SK-N-MC (cell line): Measurements from ENCODE around the gene MIS18BP1.
A peak's percentile ranks its signal among the peaks of the same experiment; 100 is the strongest.

Source experiments
- DNase-seq: peaks from one replicate; pipeline ENCODE4 v3.0.0-alpha.2; 2011; ENCODE audit warnings: low read depth, low spot score
- H3K27ac ChIP-seq: fragments of 200-600 bp; sonication (generic); 2 replicates; pipeline ENCODE4 v1.5.1; 2016; ENCODE audit warnings: mixed run types
- H3K36me3 ChIP-seq: fragments of 200-600 bp; sonication (generic); 2 replicates; pipeline ENCODE4 v1.6.1; 2017; ENCODE audit warnings: antibody characterized with exemption, low read length, mixed read lengths; ENCODE audit not compliant: insufficient read depth
- H3K4me3 ChIP-seq: fragments of 200-600 bp; sonication (generic); 2 replicates; pipeline ENCODE4 v1.5.1; 2016
- H3K9ac ChIP-seq: fragments of 200-600 bp; sonication (generic); 2 replicates; pipeline ENCODE4 v1.8.0; 2017; ENCODE audit warnings: mixed run types, mixed read lengths; ENCODE audit not compliant: insufficient read length
- H3K9me3 ChIP-seq: fragments of 200-600 bp; sonication (generic); 2 replicates; pipeline ENCODE4 v1.6.1; 2017; ENCODE audit warnings: low read depth, mild to moderate bottlenecking, antibody characterized with exemption, low read length, moderate library complexity, mixed read lengths
- EZH2 ChIP-seq: fragments of 200-600 bp; sonication (generic); IDR thresholded peaks from one replicate; pipeline ENCODE4 v1.6.1; 2017; ENCODE audit warnings: antibody characterized with exemption
- FOXP2 ChIP-seq: optimal IDR thresholded peaks from 2 replicates; pipeline ENCODE3; 2011; ENCODE audit warnings: mild to moderate bottlenecking, moderate library complexity; ENCODE audit not compliant: insufficient read depth; ENCODE audit errors: extremely low read length, control extremely low read depth
- POLR2AphosphoS5 ChIP-seq: IDR thresholded peaks from 2 replicates; pipeline ENCODE4 v1.6.1; 2012; ENCODE audit warnings: mild to moderate bottlenecking, low read depth, low read length, borderline replicate concordance

MIS18BP1 gene

DNA sequence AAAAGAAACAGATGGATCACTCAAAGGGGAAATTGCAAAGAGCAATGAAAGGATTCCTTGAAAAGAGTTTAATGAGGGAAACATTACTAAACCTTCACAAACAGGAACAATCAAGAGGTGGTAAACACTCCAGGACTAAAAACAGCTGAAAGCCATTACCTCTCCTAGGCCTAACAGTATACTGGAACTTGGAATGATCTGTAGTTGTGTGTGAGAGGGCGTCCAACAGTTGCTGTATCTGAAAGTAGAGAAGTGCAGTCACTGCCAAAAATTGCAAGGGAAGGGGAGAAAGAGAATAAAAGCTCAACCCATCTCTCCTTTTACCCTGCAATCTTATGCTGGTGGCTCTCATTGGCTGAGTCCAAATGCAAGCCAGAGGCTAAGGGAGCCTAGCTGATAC lies 17.0 kb upstream of the MIS18BP1 start:
- DNase-seq = no peak
- Histone ChIP-seq H3K9ac (no peak overlapping the region), H3K9me3 (no peaks in the 10 kb centered on the region), H3K4me3 (no peak overlapping the region), H3K27ac (no peak overlapping the region), H3K36me3 (no peaks in the 10 kb centered on the region)
- TF ChIP-seq EZH2 (no peak), POLR2AphosphoS5 (no peak), FOXP2 (no peak)

DNA sequence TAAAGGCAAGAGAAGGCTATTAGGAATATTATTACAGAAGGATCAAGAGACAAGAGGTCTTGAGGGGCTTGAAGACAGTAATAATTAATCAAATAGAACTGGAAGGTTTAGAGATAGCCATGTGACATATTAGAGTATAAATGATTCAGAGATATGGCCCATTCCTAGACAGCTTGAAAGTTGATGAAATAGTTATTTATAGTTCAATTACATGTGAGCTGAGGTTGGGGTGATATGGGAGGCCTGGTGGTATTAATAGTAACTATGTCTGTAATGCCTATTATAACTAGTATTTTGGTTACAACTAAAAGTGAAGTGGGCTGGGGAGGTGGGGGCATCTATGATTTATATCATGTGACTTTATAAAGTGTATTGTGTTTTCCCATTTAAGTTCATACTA lies 14.1 kb upstream of the MIS18BP1 start:
- no peak overlapping the region for H3K9ac ChIP-seq
- H3K4me3 ChIP-seq = no peak overlapping the region
- no peaks in the 10 kb centered on the region for H3K36me3 ChIP-seq
- TF ChIP-seq EZH2 = no peak
- no peak for TF ChIP-seq FOXP2
- TF ChIP-seq POLR2AphosphoS5 = no peak
- no peak overlapping the region for H3K27ac ChIP-seq
- no peak for DNase-seq
- no peaks in the 10 kb centered on the region for H3K9me3 ChIP-seq

- H3K4me3 ChIP-seq = no peak overlapping the region
- no peak for DNase-seq
- H3K9ac ChIP-seq = no peak overlapping the region
- TF ChIP-seq POLR2AphosphoS5 = no peak
- no peak for TF ChIP-seq EZH2
- H3K36me3 ChIP-seq = no peaks in the 10 kb centered on the region
- H3K9me3 ChIP-seq = peaks cover 2% of the 10 kb centered on the region; the same call in 1 of the 2 replicates
- H3K27ac ChIP-seq = no peak overlapping the region
These were observed 9.6 kb upstream of the MIS18BP1 start for GRCh38 chr14:45262637-45263036.

DNA sequence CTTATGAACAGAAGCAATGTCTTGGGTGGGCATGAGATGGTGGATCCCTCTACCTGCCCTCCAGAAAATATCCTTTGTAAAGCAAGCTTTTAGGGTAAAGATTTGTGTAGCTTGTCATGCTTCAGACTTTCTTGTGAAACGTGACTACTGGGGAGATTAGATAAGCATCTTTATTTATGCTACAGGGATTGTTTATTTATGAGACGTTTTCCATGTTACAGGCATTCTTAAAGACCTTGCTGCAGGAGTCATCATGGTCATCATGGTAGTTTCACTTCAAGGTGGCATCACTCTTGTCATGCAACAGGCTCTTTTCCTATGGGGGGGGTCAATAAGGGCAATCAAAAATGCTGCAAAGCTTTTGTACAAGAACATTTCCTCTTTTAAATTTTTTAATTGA lies 8.2 kb upstream of the MIS18BP1 start:
- H3K9me3 ChIP-seq = peaks cover 3% of the 10 kb centered on the region; the same call in 1 of the 2 replicates
- DNase-seq = no peak

GRCh38 chr14:45258805-45259204 lies 5.8 kb upstream of the MIS18BP1 start:
- H3K4me3 ChIP-seq = no peak overlapping the region
- no peak overlapping the region for H3K27ac ChIP-seq
- H3K36me3 ChIP-seq = no peaks in the 10 kb centered on the region
- peaks cover 3% of the 10 kb centered on the region; the same call in 1 of the 2 replicates for H3K9me3 ChIP-seq
- no peak overlapping the region for H3K9ac ChIP-seq
- no peak for TF ChIP-seq EZH2
- no peak for TF ChIP-seq FOXP2
- TF ChIP-seq POLR2AphosphoS5 = no peak
- no peak for DNase-seq

More for the DNA sequence above, 8.2 kb upstream of the MIS18BP1 start:
- H3K4me3 ChIP-seq = no peak overlapping the region
- H3K27ac ChIP-seq = no peak overlapping the region
- H3K36me3 ChIP-seq = no peaks in the 10 kb centered on the region
- no peak overlapping the region for H3K9ac ChIP-seq
- TF ChIP-seq FOXP2 = no peak
- TF ChIP-seq EZH2 = no peak
- TF ChIP-seq POLR2AphosphoS5 = no peak

DNA sequence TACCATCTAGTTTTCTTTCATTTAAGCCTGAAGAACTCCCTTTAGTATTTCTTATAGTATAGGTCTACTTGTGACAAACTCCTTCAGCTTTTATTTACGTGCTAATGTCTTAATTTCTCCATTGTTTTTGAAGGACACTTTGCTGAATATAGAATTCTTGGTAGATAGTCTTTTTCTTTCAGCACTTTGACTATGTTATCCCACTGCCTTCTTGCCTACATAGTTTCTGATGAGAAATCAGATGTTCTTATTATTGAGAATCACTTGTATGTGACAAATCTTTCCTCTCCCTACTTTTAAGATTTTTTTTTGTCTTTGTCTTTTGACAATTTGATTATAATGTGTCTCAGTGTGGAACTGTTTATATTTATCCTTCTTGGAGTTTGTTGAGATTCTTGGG lies 5.1 kb upstream of the MIS18BP1 start:
- no peak overlapping the region for H3K9ac ChIP-seq
- DNase-seq = no peak
- TF ChIP-seq FOXP2 (no peak), EZH2 (no peak), POLR2AphosphoS5 (no peak)
- H3K27ac ChIP-seq = no peak overlapping the region
- no peak overlapping the region for H3K4me3 ChIP-seq
- H3K36me3 ChIP-seq = no peaks in the 10 kb centered on the region
- peaks cover 3% of the 10 kb centered on the region; the same call in 1 of the 2 replicates for H3K9me3 ChIP-seq

- H3K27ac ChIP-seq = no peak overlapping the region
- H3K4me3 ChIP-seq = no peak overlapping the region
- no peaks in the 10 kb centered on the region for H3K36me3 ChIP-seq
- no peak for DNase-seq
- H3K9ac ChIP-seq = no peak overlapping the region
- H3K9me3 ChIP-seq = peaks cover 3% of the 10 kb centered on the region; the same call in 1 of the 2 replicates
- no peak for TF ChIP-seq FOXP2
- no peak for TF ChIP-seq EZH2
- no peak for TF ChIP-seq POLR2AphosphoS5
These were observed 1.8 kb upstream of the MIS18BP1 start for GRCh38 chr14:45254771-45255170.

DNA sequence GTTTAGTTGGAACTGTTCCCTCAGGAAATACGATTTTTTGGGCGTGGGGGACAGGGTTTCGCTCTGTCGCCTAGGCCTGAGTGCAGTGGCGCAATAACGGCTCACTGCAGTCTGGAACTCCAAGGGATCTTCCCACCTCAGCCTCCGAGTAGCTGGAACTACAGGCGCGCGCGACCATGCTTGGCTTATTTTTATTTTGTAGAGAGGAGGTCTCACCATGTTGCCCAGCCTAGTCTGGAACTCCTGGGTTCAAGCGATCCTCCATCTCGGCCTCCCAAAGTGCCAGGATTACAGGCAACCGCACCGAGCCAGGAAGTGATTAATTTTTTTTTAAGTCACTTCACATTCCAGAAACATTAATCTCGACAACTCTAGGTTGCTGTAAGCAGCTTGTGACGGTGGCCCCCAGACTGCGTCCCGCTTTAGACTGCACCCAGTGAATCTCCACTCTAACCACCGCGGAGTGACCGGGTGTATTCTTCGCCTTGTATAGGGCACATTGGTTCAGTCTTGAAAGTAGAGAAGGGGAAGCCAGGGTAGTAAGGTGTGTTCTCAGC lies 830 bp upstream of the MIS18BP1 start:
- Histone ChIP-seq H3K27ac (no peak overlapping the region), H3K9ac (no peak overlapping the region), H3K4me3 (no peak overlapping the region), H3K36me3 (no peaks in the 10 kb centered on the region), H3K9me3 (peaks cover 3% of the 10 kb centered on the region; the same call in 1 of the 2 replicates)
- DNase-seq = no peak
- no peak for TF ChIP-seq EZH2

- no peak for DNase-seq
- Histone ChIP-seq H3K27ac (peak overlapping the region; percentile 21; the same call in 1 of the 2 replicates), H3K4me3 (peak overlapping the region; percentile 85), H3K9ac (peak overlapping the region; percentile 69), H3K9me3 (no peaks in the 10 kb centered on the region), H3K36me3 (no peaks in the 10 kb centered on the region)
- TF ChIP-seq POLR2AphosphoS5 = no peak
- TF ChIP-seq EZH2 = no peak
- TF ChIP-seq FOXP2 = no peak
These were observed 484 bp downstream of the MIS18BP1 start for GRCh38 chr14:45252366-45253069.
